HG03460 (cell line): ENCODE data around the gene SLC22A3.

Experiments used
- ATAC-seq: cut with Tn5 transposase; IDR thresholded peaks from one replicate; pipeline ENCODE4 v1.9.1; 2021; ENCODE audit not compliant: unreplicated experiment

SLC22A3 gene

GRCh38 chr6:160487116-160487515 is 138.9 kb downstream of the SLC22A3 start:
- no peak for ATAC-seq

- ATAC-seq: no peak
Observed at GRCh38 chr6:160489091-160489490, 140.9 kb downstream of the SLC22A3 start.

GRCh38 chr6:160494576-160494975 is 146.4 kb downstream of the SLC22A3 start:
- ATAC-seq: no peak

- no peak for ATAC-seq
Observed at GRCh38 chr6:160500639-160501038, 152.5 kb downstream of the SLC22A3 start.
